DOHH2 (cell line): ENCODE measurements around the gene SLC5A9.

Source experiments
- H3F3A ChIP-seq: fragments of 200-600 bp; sonication (generic), shearing (Covaris generic); 2 replicates; pipeline ENCODE4 v1.6.0; 2016; ENCODE audit warnings: antibody characterized with exemption, mild to moderate bottlenecking; ENCODE audit not compliant: control insufficient read depth, insufficient read depth
- H3K27ac ChIP-seq: fragments of 200-600 bp; sonication (generic); 2 replicates; pipeline ENCODE4 v1.5.1; 2014; ENCODE audit warnings: low read depth, mild to moderate bottlenecking, low read length, moderate library complexity
- H3K27me3 ChIP-seq: fragments of 200-600 bp; sonication (generic); 2 replicates; pipeline ENCODE4 v1.6.1; 2014; ENCODE audit warnings: mild to moderate bottlenecking, low read length, mixed read lengths; ENCODE audit not compliant: control insufficient read depth
- H3K36me3 ChIP-seq: fragments of 200-600 bp; sonication (generic); 2 replicates; pipeline ENCODE4 v1.6.1; 2014; ENCODE audit warnings: mild to moderate bottlenecking, low read length, moderate library complexity, mixed read lengths; ENCODE audit not compliant: control insufficient read depth
- H3K4me1 ChIP-seq: fragments of 200-600 bp; sonication (generic); 2 replicates; pipeline ENCODE4 v1.6.1; 2014; ENCODE audit warnings: mild to moderate bottlenecking, low read length, mixed read lengths; ENCODE audit not compliant: control insufficient read depth
- H3K4me2 ChIP-seq: fragments of 200-600 bp; sonication (generic); 2 replicates; pipeline ENCODE4 v1.6.0; 2014; ENCODE audit warnings: mild to moderate bottlenecking, low read length, moderate library complexity
- H3K4me3 ChIP-seq: fragments of 200-600 bp; sonication (generic); 2 replicates; pipeline ENCODE4 v1.5.1; 2014; ENCODE audit warnings: mild to moderate bottlenecking, low read length, mixed read lengths
- H3K79me2 ChIP-seq: fragments of 200-600 bp; sonication (generic); 2 replicates; pipeline ENCODE4 v1.6.1; 2014; ENCODE audit warnings: mild to moderate bottlenecking, low read length, mixed read lengths; ENCODE audit not compliant: control insufficient read depth
- H3K9me2 ChIP-seq: fragments of 200-600 bp; sonication (generic); replicated peaks from 2 replicates; pipeline ENCODE4 v1.6.1; 2014; ENCODE audit warnings: mild to moderate bottlenecking, low read length, mixed read lengths; ENCODE audit not compliant: control insufficient read depth
- H3K9me3 ChIP-seq: fragments of 200-600 bp; sonication (generic); 2 replicates; pipeline ENCODE4 v1.6.1; 2014; ENCODE audit warnings: antibody characterized with exemption, low read length, mixed read lengths; ENCODE audit not compliant: control insufficient read depth, insufficient read depth
- H4K20me1 ChIP-seq: fragments of 200-600 bp; sonication (generic); 2 replicates; pipeline ENCODE4 v1.6.0; 2014; ENCODE audit warnings: low read depth, mild to moderate bottlenecking, antibody characterized with exemption, low read length, moderate library complexity; ENCODE audit not compliant: control insufficient read depth, insufficient read depth
- EZH2phosphoT487 ChIP-seq: fragments of 200-600 bp; sonication (generic); IDR thresholded peaks from 2 replicates; pipeline ENCODE4 v1.6.1; 2017; ENCODE audit warnings: borderline replicate concordance, mild to moderate bottlenecking, antibody characterized with exemption, low read length, moderate library complexity, mixed read lengths
- TF ChIP-seq, protein P1 (sequence below): fragments of 200-600 bp; sonication (generic); IDR thresholded peaks from one replicate; pipeline ENCODE4 v1.5.1; 2014; ENCODE audit warnings: antibody characterized with exemption, mild to moderate bottlenecking, low read depth, low read length; ENCODE audit not compliant: poor library complexity, severe bottlenecking

Gene SLC5A9

DNA sequence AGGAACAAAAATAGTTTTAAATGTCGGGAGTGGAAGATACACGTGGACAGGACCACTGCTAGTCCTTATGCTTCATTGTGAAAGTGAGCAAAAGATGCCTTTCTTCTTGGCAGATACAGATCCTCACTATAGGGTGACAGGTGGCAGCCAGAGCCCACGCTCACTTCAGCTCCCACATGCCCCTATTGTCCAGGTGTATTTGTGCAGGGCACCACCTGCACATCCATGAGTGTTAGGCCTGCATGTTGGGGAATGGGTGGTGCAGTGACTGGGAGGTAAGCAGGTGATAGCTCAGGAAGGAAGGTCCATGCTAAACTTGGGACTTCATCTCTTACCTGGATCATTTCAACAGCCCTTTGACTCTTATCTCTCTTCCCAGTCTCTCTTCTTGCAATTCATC is 27.4 kb downstream of the SLC5A9 start:
- Histone ChIP-seq H3K9me2 (no peaks in the 10 kb centered on the region), H3K79me2 (no peaks in the 10 kb centered on the region), H3K4me1 (peaks cover 4% of the 10 kb centered on the region), H3K9me3 (no peaks in the 10 kb centered on the region), H3K27ac (no peak overlapping the region), H4K20me1 (no peaks in the 10 kb centered on the region), H3K4me2 (no peak overlapping the region), H3F3A (no peaks in the 10 kb centered on the region), H3K4me3 (no peak overlapping the region), H3K27me3 (0 out of 2 replicates have a peak, but pooled peaks cover 3% of the 10 kb centered on the region), H3K36me3 (no peaks in the 10 kb centered on the region)
- TF ChIP-seq, protein P1, sequence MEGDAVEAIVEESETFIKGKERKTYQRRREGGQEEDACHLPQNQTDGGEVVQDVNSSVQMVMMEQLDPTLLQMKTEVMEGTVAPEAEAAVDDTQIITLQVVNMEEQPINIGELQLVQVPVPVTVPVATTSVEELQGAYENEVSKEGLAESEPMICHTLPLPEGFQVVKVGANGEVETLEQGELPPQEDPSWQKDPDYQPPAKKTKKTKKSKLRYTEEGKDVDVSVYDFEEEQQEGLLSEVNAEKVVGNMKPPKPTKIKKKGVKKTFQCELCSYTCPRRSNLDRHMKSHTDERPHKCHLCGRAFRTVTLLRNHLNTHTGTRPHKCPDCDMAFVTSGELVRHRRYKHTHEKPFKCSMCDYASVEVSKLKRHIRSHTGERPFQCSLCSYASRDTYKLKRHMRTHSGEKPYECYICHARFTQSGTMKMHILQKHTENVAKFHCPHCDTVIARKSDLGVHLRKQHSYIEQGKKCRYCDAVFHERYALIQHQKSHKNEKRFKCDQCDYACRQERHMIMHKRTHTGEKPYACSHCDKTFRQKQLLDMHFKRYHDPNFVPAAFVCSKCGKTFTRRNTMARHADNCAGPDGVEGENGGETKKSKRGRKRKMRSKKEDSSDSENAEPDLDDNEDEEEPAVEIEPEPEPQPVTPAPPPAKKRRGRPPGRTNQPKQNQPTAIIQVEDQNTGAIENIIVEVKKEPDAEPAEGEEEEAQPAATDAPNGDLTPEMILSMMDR, result peak; percentile 10
- no peak for TF ChIP-seq EZH2phosphoT487

DNA sequence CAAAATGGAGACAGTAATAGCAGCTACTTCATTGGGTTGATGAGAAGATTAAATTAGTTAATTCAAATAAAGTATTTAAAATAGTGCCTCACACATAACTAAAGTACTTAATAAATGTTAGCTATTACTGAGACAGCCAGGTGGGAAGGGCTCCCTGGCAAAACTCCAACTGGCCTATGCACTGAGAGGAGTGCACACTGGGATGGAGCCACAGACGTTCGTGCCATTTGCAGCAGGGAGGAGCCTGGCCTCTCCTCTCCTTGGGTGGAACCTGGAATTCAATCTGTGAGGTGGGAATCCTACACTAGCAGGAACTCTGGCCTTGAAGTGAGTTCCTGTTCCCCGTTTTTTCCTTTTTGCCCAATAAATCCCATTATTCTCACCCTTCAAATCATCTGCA is 28.1 kb downstream of the SLC5A9 start:
- H3K4me2 ChIP-seq, result no peak overlapping the region
- TF ChIP-seq, protein P1, result no peak
- TF ChIP-seq EZH2phosphoT487, result no peak
- H3F3A ChIP-seq, result no peaks in the 10 kb centered on the region
- H3K4me3 ChIP-seq, result no peak overlapping the region
- H3K27ac ChIP-seq, result no peak overlapping the region
- no peaks in the 10 kb centered on the region for H3K9me3 ChIP-seq
- H3K27me3 ChIP-seq, result 0 out of 2 replicates have a peak, but pooled peaks cover 6% of the 10 kb centered on the region
- no peaks in the 10 kb centered on the region for H4K20me1 ChIP-seq
- no peaks in the 10 kb centered on the region for H3K9me2 ChIP-seq
- H3K79me2 ChIP-seq, result no peaks in the 10 kb centered on the region
- H3K36me3 ChIP-seq, result no peaks in the 10 kb centered on the region
- H3K4me1 ChIP-seq, result no peaks in the 10 kb centered on the region

DNA sequence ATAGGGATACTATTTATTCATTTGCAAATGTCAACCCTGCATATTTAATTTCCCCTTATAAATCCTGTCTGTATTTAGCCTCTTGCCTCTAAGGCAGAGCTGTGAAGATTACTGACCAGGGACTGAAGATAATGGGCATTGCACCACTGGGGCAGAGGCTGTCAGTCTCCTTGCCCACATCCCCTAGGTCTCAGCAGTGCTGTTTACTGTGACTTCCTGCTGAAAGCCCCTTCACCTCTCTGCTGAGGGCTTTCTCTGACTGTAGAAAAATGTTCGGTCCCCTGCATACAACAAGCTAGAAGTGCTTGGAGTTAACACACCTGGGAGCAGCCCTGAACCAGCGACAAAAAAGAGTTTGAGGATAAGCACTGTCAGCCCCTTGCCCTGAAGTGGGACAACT is 28.8 kb downstream of the SLC5A9 start:
- Histone ChIP-seq H3K27ac (no peak overlapping the region), H3K36me3 (no peaks in the 10 kb centered on the region), H3K9me3 (no peaks in the 10 kb centered on the region), H3K79me2 (no peaks in the 10 kb centered on the region), H3F3A (no peaks in the 10 kb centered on the region), H4K20me1 (no peaks in the 10 kb centered on the region), H3K27me3 (0 out of 2 replicates have a peak, but pooled peaks cover 9% of the 10 kb centered on the region), H3K4me1 (no peaks in the 10 kb centered on the region), H3K9me2 (no peaks in the 10 kb centered on the region), H3K4me3 (no peak overlapping the region), H3K4me2 (no peak overlapping the region)
- TF ChIP-seq, protein P1, result no peak
- no peak for TF ChIP-seq EZH2phosphoT487
